Suprapubic skin (tissue), 3 donors: ENCODE measurements around the gene HOXB9.

Source experiments
- POLR2AphosphoS5 ChIP-seq, 3 donors: sonication (generic); formaldehyde crosslinking; IDR thresholded peaks; one replicate each; pipeline ENCODE4 v1.6.1; 2017; ENCODE audit warnings: antibody characterized with exemption in 3 of 3
- TF ChIP-seq, protein P1 (sequence below), 2 donors: fragments of 200-600 bp in 1 of 2; fragments of 450-650 bp in 1 of 2; sonication (generic) in 1 of 2; IDR thresholded peaks; one replicate each; pipeline ENCODE4 v1.5.1; 2016 to 2019; ENCODE audit warnings: antibody characterized with exemption in 2 of 2, mild to moderate bottlenecking in 1 of 2, moderate library complexity in 1 of 2

GRCh38 chr17:48604770-48605329 lies 21.3 kb downstream of the HOXB9 start, which contains the start of gene HOXB6:
- TF ChIP-seq, protein P1, sequence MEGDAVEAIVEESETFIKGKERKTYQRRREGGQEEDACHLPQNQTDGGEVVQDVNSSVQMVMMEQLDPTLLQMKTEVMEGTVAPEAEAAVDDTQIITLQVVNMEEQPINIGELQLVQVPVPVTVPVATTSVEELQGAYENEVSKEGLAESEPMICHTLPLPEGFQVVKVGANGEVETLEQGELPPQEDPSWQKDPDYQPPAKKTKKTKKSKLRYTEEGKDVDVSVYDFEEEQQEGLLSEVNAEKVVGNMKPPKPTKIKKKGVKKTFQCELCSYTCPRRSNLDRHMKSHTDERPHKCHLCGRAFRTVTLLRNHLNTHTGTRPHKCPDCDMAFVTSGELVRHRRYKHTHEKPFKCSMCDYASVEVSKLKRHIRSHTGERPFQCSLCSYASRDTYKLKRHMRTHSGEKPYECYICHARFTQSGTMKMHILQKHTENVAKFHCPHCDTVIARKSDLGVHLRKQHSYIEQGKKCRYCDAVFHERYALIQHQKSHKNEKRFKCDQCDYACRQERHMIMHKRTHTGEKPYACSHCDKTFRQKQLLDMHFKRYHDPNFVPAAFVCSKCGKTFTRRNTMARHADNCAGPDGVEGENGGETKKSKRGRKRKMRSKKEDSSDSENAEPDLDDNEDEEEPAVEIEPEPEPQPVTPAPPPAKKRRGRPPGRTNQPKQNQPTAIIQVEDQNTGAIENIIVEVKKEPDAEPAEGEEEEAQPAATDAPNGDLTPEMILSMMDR (IDR thresholded peaks at IDR 0.05) = peak in 1 of 2 donors; percentile 1
- TF ChIP-seq POLR2AphosphoS5 (IDR thresholded peaks at IDR 0.05) = no peak
